Mesothelial cell of epicardium (in vitro differentiated cells): ENCODE data around the gene CXCL8. TPM values are rescaled to one million over a fixed set of nuclear protein-coding genes. Genes with fewer than 3 reads are reported as not detected.

Experiments
- DNase-seq, 2 experiments: peaks; one replicate each; pipeline ENCODE4 v3.0.0; 2021; ENCODE audit warnings: low spot score in 2 of 2; ENCODE audit not compliant: unreplicated experiment in 2 of 2
- H3K27ac Mint-ChIP-seq: 2 replicates; pipeline ENCODE4 v1.8.0; 2021; ENCODE audit warnings: mixed read lengths
- H3K27me3 Mint-ChIP-seq: 2 replicates; pipeline ENCODE4 v1.8.0; 2021; ENCODE audit warnings: low read depth, mixed read lengths
- H3K36me3 Mint-ChIP-seq: 2 replicates; pipeline ENCODE4 v1.8.0; 2021; ENCODE audit warnings: mixed read lengths
- H3K4me1 Mint-ChIP-seq: 2 replicates; pipeline ENCODE4 v1.8.0; 2021; ENCODE audit warnings: mixed read lengths
- H3K4me3 Mint-ChIP-seq: 2 replicates; pipeline ENCODE4 v1.8.0; 2021; ENCODE audit warnings: mild to moderate bottlenecking, moderate library complexity, mixed read lengths
- H3K9me3 Mint-ChIP-seq: 2 replicates; pipeline ENCODE4 v1.8.0; 2021; ENCODE audit warnings: mixed read lengths
- CTCF ChIP-seq: fragments of 200-600 bp; sonication (generic); IDR thresholded peaks from one replicate; pipeline ENCODE4 v1.5.0; 2021; ENCODE audit warnings: antibody characterized with exemption; ENCODE audit not compliant: unreplicated experiment
- total RNA-seq: library from RNA; stranded (reverse); gene quantifications from 3 replicates; pipeline ENCODE4 v1.2.1, GENCODE V29; 2021

Gene CXCL8
- total RNA-seq, 1 donor from 2014 or later = 8.9 TPM

- Mint-ChIP-seq H3K4me3 (no peak overlapping the region), H3K9me3 (no peaks in the 10 kb centered on the region), H3K4me1 (no peaks in the 10 kb centered on the region), H3K27me3 (no peaks in the 10 kb centered on the region), H3K27ac (no peak overlapping the region), H3K36me3 (no peaks in the 10 kb centered on the region)
- no peak for DNase-seq
- no peak for TF ChIP-seq CTCF
Observed at GRCh38 chr4:73730292-73730691, 10.1 kb upstream of the CXCL8 start.

- Mint-ChIP-seq H3K27ac (no peak overlapping the region), H3K4me1 (no peaks in the 10 kb centered on the region), H3K36me3 (no peaks in the 10 kb centered on the region)
Observed at GRCh38 chr4:73730867-73731266, 9.5 kb upstream of the CXCL8 start.

GRCh38 chr4:73731968-73732610 lies 8.3 kb upstream of the CXCL8 start:
- TF ChIP-seq CTCF = no peak
- Mint-ChIP-seq H3K9me3 (no peaks in the 10 kb centered on the region), H3K4me3 (no peak overlapping the region), H3K36me3 (no peaks in the 10 kb centered on the region), H3K4me1 (no peaks in the 10 kb centered on the region), H3K27me3 (no peaks in the 10 kb centered on the region), H3K27ac (no peak overlapping the region)
- no peak for DNase-seq

More at GRCh38 chr4:73730867-73731266, 9.5 kb upstream of the CXCL8 start:
- Mint-ChIP-seq H3K9me3 (no peaks in the 10 kb centered on the region), H3K4me3 (no peak overlapping the region), H3K27me3 (no peaks in the 10 kb centered on the region)
- no peak for TF ChIP-seq CTCF
- DNase-seq = no peak

GRCh38 chr4:73732759-73733431 lies 7.5 kb upstream of the CXCL8 start:
- no peak for DNase-seq
- H3K36me3 Mint-ChIP-seq = no peaks in the 10 kb centered on the region
- H3K9me3 Mint-ChIP-seq = peaks cover 2% of the 10 kb centered on the region
- no peaks in the 10 kb centered on the region for H3K27me3 Mint-ChIP-seq
- TF ChIP-seq CTCF = no peak
- no peak overlapping the region for H3K4me3 Mint-ChIP-seq
- H3K4me1 Mint-ChIP-seq = no peaks in the 10 kb centered on the region
- no peak overlapping the region for H3K27ac Mint-ChIP-seq

GRCh38 chr4:73734530-73735001 lies 5.8 kb upstream of the CXCL8 start:
- H3K36me3 Mint-ChIP-seq = no peaks in the 10 kb centered on the region
- H3K9me3 Mint-ChIP-seq = peaks cover 2% of the 10 kb centered on the region
- no peaks in the 10 kb centered on the region for H3K4me1 Mint-ChIP-seq
- no peak overlapping the region for H3K4me3 Mint-ChIP-seq
- no peak for DNase-seq
- H3K27me3 Mint-ChIP-seq = no peaks in the 10 kb centered on the region
- no peak overlapping the region for H3K27ac Mint-ChIP-seq
- TF ChIP-seq CTCF = no peak
